ENCODE results near the gene SHC4.

DNA sequence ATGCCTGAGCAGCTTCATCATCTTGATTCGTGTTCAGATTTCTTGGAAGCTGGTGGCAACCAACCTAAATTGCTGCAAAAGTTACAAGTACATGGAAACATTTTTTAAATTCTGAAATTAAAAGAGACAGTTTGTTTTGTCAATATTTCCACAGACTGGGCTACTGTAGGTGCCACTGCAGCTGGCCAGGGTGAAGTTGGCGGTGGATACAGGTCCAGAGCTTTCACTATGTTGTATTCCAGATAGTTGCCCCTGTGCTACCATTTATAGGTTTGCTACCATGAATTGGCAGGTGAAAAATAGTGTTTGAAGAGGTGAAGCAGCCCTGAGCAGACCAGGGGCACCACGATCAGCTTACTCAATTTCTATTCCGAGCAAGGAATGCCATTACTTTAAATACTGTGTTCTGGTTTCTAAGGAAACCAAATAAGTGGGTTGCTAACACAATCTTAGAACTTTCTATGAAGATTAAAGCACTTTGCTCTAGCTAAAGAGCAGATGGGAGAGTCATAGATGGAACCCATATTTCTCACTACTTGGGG is 21.2 kb upstream of the SHC4 start:
- TF ChIP-seq, protein P1, sequence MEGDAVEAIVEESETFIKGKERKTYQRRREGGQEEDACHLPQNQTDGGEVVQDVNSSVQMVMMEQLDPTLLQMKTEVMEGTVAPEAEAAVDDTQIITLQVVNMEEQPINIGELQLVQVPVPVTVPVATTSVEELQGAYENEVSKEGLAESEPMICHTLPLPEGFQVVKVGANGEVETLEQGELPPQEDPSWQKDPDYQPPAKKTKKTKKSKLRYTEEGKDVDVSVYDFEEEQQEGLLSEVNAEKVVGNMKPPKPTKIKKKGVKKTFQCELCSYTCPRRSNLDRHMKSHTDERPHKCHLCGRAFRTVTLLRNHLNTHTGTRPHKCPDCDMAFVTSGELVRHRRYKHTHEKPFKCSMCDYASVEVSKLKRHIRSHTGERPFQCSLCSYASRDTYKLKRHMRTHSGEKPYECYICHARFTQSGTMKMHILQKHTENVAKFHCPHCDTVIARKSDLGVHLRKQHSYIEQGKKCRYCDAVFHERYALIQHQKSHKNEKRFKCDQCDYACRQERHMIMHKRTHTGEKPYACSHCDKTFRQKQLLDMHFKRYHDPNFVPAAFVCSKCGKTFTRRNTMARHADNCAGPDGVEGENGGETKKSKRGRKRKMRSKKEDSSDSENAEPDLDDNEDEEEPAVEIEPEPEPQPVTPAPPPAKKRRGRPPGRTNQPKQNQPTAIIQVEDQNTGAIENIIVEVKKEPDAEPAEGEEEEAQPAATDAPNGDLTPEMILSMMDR (IDR thresholded peaks at IDR 0.05 in 2 of 3, conservative IDR thresholded peaks at IDR 0.05 in 1 of 3; ENCODE audit: insufficient read depth in 2 of 3, low read depth in 1 of 3, low read length in 3 of 3) = no peak
- TF ChIP-seq, protein P2, sequence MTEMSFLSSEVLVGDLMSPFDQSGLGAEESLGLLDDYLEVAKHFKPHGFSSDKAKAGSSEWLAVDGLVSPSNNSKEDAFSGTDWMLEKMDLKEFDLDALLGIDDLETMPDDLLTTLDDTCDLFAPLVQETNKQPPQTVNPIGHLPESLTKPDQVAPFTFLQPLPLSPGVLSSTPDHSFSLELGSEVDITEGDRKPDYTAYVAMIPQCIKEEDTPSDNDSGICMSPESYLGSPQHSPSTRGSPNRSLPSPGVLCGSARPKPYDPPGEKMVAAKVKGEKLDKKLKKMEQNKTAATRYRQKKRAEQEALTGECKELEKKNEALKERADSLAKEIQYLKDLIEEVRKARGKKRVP (CRISPR knock-in tag; IDR thresholded peaks at IDR 0.05) = no peak
- TF ChIP-seq, protein P3, sequence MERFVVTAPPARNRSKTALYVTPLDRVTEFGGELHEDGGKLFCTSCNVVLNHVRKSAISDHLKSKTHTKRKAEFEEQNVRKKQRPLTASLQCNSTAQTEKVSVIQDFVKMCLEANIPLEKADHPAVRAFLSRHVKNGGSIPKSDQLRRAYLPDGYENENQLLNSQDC (CRISPR knock-in tag; IDR thresholded peaks at IDR 0.05) = no peak
- TF ChIP-seq, protein P4, sequence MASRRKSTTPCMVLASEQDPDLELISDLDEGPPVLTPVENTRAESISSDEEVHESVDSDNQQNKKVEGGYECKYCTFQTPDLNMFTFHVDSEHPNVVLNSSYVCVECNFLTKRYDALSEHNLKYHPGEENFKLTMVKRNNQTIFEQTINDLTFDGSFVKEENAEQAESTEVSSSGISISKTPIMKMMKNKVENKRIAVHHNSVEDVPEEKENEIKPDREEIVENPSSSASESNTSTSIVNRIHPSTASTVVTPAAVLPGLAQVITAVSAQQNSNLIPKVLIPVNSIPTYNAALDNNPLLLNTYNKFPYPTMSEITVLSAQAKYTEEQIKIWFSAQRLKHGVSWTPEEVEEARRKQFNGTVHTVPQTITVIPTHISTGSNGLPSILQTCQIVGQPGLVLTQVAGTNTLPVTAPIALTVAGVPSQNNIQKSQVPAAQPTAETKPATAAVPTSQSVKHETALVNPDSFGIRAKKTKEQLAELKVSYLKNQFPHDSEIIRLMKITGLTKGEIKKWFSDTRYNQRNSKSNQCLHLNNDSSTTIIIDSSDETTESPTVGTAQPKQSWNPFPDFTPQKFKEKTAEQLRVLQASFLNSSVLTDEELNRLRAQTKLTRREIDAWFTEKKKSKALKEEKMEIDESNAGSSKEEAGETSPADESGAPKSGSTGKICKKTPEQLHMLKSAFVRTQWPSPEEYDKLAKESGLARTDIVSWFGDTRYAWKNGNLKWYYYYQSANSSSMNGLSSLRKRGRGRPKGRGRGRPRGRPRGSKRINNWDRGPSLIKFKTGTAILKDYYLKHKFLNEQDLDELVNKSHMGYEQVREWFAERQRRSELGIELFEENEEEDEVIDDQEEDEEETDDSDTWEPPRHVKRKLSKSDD (conservative IDR thresholded peaks at IDR 0.05; ENCODE audit: low read length) = no peak
- TF ChIP-seq, protein P5, sequence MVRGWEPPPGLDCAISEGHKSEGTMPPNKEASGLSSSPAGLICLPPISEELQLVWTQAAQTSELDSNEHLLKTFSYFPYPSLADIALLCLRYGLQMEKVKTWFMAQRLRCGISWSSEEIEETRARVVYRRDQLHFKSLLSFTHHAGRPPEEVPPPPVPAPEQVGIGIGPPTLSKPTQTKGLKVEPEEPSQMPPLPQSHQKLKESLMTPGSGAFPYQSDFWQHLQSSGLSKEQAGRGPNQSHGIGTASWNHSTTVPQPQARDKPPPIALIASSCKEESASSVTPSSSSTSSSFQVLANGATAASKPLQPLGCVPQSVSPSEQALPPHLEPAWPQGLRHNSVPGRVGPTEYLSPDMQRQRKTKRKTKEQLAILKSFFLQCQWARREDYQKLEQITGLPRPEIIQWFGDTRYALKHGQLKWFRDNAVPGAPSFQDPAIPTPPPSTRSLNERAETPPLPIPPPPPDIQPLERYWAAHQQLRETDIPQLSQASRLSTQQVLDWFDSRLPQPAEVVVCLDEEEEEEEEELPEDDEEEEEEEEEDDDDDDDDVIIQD (CRISPR knock-in tag; IDR thresholded peaks at IDR 0.05) = no peak
- TF ChIP-seq, protein P6, sequence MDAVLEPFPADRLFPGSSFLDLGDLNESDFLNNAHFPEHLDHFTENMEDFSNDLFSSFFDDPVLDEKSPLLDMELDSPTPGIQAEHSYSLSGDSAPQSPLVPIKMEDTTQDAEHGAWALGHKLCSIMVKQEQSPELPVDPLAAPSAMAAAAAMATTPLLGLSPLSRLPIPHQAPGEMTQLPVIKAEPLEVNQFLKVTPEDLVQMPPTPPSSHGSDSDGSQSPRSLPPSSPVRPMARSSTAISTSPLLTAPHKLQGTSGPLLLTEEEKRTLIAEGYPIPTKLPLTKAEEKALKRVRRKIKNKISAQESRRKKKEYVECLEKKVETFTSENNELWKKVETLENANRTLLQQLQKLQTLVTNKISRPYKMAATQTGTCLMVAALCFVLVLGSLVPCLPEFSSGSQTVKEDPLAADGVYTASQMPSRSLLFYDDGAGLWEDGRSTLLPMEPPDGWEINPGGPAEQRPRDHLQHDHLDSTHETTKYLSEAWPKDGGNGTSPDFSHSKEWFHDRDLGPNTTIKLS (IDR thresholded peaks at IDR 0.05; ENCODE audit: borderline replicate concordance, low read depth) = no peak
- no peak for TF ChIP-seq CCAR2 (IDR thresholded peaks at IDR 0.05; ENCODE audit: low read depth, low read length)
- no peak for TF ChIP-seq RBM15 (IDR thresholded peaks at IDR 0.05; ENCODE audit: insufficient read depth, low read length)
- no peak for TF ChIP-seq ZNF444 (CRISPR knock-in tag; IDR thresholded peaks at IDR 0.05)
- TF ChIP-seq PRPF4 (IDR thresholded peaks at IDR 0.05; ENCODE audit: insufficient read depth, low read depth, low read length, poor library complexity, severe bottlenecking) = no peak
- TF ChIP-seq CBX3 (IDR thresholded peaks at IDR 0.05; ENCODE audit: borderline replicate concordance in 1 of 2, low read length in 2 of 2) = no peak
- no peak for TF ChIP-seq HNRNPLL (IDR thresholded peaks at IDR 0.05; ENCODE audit: low read depth, low read length, poor library complexity, severe bottlenecking)
- TF ChIP-seq YY1 (IDR thresholded peaks at IDR 0.05; ENCODE audit: borderline replicate concordance in 1 of 3, control insufficient read depth in 1 of 3, extremely low read depth in 1 of 3, insufficient read depth in 3 of 3, insufficient read length in 1 of 3, insufficient replicate concordance in 2 of 3, low read depth in 1 of 3, low read length in 2 of 3) = no peak

All from K562 (cell line).